GM12878 (cell line): ENCODE measurements around the gene HAGHL. TPM values are rescaled to one million over a fixed set of nuclear protein-coding genes. Genes with fewer than 3 reads are reported as not detected.

Experiments
- CEBPB ChIP-seq, 2 experiments: fragments of 150-350 bp in 1 of 2; IDR thresholded peaks; 2 replicates each; pipeline ENCODE4 v1.6.1; 2012 to 2014; ENCODE audit warnings: low read depth in 2 of 2, low read length in 2 of 2, borderline replicate concordance in 1 of 2, inconsistent platforms in 1 of 2
- IRF3 ChIP-seq: fragments of 450-650 bp; IDR thresholded peaks from 2 replicates; pipeline ENCODE4 v1.6.1; 2014; ENCODE audit warnings: mild to moderate bottlenecking
- IRF5 ChIP-seq: fragments of 450-650 bp; IDR thresholded peaks from 2 replicates; pipeline ENCODE4 v1.6.1; 2017; ENCODE audit warnings: borderline replicate concordance
- MLLT1 ChIP-seq: fragments of 450-650 bp; IDR thresholded peaks from 2 replicates; pipeline ENCODE4 v1.6.1; 2016; ENCODE audit warnings: mild to moderate bottlenecking
- NFXL1 ChIP-seq: fragments of 450-650 bp; IDR thresholded peaks from 2 replicates; pipeline ENCODE4 v1.6.1; 2017; ENCODE audit warnings: antibody characterized with exemption, mild to moderate bottlenecking, borderline replicate concordance
- RFX5 ChIP-seq: IDR thresholded peaks from 2 replicates; pipeline ENCODE4 v1.6.1; 2011; ENCODE audit warnings: low read depth, low read length, improper control_type of control experiment
- RUNX3 ChIP-seq: IDR thresholded peaks from 2 replicates; pipeline ENCODE4 v1.6.1; 2012; ENCODE audit warnings: low read length, inconsistent platforms
- SIN3A ChIP-seq: IDR thresholded peaks from 2 replicates; pipeline ENCODE4 v1.6.1; 2012; ENCODE audit warnings: low read depth, low read length, improper control_type of control experiment
- YY1 ChIP-seq: IDR thresholded peaks from 2 replicates; pipeline ENCODE4 v1.6.1; 2011; ENCODE audit warnings: low read depth, mild to moderate bottlenecking, low read length
- ZNF687 ChIP-seq: fragments of 450-650 bp; IDR thresholded peaks from 2 replicates; pipeline ENCODE4 v1.6.1; 2017; ENCODE audit warnings: mild to moderate bottlenecking, moderate library complexity
- polyA plus RNA-seq, 11 experiments: library from polyadenylated mRNA; depleted of rRNA in 4 of 11; unstranded in 6 of 11; stranded (reverse) in 5 of 11; fragments of >200 nt; fragmentation: Nextera tagmentation in 4 of 11; fragmentation: Illumina TruSeq in 1 of 11; extraction: Ambion mirVana in 4 of 11; extraction: Trizol in 1 of 11; gene quantifications; 1 replicate in 1 of 11; 2 replicates in 10 of 11; pipeline versions ENCODE4 v1.2.1 to v1.2.3, GENCODE V29; 2011 to 2016; ENCODE audit warnings: inconsistent platforms in 2 of 11, missing spikeins in 2 of 11, low read depth in 1 of 11
- total RNA-seq, 4 experiments: library from RNA; depleted of rRNA in 3 of 4; stranded (reverse); fragments of >200 nt in 3 of 4; fragmentation: Illumina TruSeq in 1 of 4; extraction: Trizol in 1 of 4; gene quantifications; 2 replicates each; pipeline versions ENCODE4 v1.2.1 to v1.2.3, GENCODE V29; 2013 to 2021

Gene HAGHL
- total and polyA plus RNA-seq, 10 of the 15 experiments (the other 5 are each of a cell fraction or from before 2014, with no cell fraction given), result 0.23 to 44.6 (median 16.4) TPM

- TF ChIP-seq ZNF687 (no peak), NFXL1 (no peak), RFX5 (no peak), YY1 (no peak), IRF3 (no peak), CEBPB (IDR thresholded peaks at IDR 0.05; ENCODE audit: borderline replicate concordance in 1 of 2, low read depth in 2 of 2, low read length in 2 of 2) (no peak), IRF5 (no peak), RUNX3 (no peak), MLLT1 (no peak), SIN3A (no peak)
These were observed 19.7 kb downstream of the HAGHL start (continued) for GRCh38 chr16:746637-747036.
